AG20443 (cell line): ENCODE data around the gene PLPP2.
"Not testable (repeated sequence)": the region's sequence is repeated elsewhere in the genome, so short reads cannot be mapped to it uniquely, and the experiment has no call there.

Experiments
- DNase-seq: peaks from one replicate; pipeline ENCODE4 v3.0.0; 2012; ENCODE audit warnings: low spot score, mixed read lengths

The PLPP2 gene

DNA sequence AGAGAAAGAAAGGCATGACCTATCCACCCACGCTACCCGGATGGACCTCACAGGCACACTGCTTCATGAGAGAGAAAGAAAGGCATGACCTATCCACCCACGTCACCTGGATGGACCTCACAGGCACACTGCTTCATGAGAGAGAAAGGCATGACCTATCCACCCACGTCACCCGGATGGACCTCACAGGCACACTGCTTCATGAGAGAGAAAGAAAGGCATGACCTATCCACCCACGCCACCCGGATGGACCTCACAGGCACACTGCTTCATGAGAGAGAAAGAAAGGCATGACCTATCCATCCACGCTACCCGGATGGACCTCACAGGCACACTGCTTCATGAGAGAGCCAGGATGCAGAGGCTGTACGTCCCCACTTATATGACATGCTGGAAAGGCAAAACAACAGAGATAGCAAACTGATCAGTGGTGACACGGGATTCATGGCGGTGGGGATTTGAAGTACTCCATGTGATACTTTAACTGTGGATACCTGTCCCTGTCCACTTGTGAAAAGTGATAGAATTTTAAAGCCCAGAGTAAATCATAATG, 20.4 kb downstream of the PLPP2 start:
- not testable (repeated sequence) for DNase-seq

DNA sequence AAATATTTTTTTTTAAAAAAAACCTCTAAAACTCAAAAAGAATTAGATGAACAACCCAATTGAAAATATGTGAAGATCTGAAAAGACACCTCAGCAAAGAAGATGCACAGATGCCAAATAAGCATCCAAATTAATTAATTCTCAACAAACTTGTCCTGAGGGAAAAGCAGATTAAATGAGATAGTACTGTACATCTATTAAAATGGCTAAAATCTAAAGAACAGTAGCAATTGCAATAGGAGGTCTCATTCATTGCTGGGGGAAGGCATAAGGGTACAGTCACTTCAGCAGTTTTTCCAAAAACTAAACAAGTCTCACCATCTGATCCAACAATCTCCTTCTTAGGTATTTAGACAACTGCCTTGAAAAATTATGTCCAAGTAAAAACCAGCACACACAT, 22.0 kb downstream of the PLPP2 start:
- DNase-seq: no peak

DNA sequence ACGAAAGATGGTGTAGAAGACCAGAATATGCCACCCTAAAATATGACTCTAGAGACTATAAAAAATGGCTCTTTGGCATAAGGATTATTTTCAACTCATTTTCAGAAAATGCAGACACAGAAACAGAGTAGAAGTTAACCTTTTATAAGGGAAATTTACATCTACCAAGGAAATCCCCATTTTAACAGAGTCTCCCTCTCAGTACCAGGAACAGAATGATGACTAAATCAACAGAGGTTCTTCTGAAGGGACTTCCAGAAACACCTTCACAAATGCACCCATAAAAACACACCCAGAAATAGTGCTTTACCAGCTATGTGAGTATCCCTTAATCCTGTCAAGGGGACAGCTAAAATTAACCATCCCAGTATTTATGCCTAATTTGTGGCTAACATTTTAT, 29.1 kb downstream of the PLPP2 start:
- DNase-seq: no peak

DNA sequence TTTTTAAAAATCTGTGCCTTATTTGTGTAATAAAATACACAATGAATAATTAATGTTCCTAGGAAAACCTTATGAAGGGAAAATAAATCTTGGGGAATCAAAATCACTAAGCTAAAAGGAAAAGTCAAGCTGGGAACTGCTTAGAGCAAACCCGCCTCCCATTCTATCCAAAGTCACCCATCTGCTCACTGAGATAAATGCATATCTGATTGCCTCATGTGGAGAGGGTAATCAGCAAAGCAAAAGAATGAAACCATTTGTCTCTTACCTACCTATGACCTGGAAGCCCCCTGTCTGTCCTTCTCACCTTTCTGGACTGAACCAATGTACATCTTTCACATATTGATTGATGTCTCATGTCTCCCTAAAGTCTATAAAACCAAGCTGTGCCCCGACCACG, 34.4 kb downstream of the PLPP2 start:
- not testable (repeated sequence) for DNase-seq

DNA sequence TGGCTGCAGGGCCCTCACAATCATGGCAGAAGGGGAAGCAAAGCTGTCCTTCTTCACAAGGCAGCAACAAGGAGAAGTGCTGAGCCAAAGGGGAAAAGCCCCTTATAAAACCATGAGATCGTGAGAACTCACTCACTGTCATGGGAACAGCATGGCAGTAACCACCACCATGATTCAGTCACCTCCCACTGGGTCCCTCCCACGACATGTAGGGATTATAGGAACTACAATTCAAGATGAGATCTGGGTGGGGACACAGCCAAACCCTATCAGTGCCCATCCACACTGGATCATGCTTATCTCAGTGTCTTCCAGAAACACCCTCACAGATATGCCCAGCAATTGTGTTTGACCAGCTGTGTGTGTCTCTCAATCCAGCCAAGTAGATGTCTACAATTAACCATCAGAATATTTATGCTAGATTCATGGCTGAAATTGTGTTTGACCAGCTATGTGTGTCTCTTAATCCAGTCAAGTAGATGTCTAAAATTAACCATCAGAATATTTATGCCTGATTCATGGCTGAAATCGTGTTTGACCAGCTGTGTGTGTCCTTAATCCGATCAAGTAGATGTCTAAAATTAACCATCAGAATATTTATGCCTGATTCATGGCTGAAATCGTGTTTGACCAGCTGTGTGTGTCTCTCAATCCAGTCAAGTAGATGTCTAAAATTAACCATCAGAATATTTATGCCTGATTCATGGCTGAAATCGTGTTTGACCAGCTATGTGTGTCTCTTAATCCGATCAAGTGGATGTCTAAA, 38.6 kb downstream of the PLPP2 start:
- not testable (repeated sequence) for DNase-seq

DNA sequence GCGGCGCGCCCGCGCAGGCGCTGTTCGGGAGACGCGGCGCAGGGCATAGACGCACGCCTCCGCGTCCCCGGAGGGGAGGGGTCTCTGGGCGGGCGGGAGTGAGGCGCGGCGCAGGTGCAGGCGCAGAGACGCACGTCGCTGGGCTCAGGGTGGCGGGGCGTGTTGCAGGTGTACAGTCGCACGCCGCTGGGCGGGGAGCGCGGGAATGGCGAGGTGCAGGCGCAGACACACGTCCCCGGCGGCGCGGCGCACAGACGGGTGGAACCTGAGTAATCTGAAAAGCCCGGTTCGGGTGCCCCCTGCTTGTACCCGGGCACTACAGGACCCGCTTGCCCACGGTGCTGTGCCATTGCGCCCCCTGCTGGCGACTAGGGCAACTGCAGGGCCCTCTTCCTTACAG, 44.7 kb downstream of the PLPP2 start:
- no peak for DNase-seq

DNA sequence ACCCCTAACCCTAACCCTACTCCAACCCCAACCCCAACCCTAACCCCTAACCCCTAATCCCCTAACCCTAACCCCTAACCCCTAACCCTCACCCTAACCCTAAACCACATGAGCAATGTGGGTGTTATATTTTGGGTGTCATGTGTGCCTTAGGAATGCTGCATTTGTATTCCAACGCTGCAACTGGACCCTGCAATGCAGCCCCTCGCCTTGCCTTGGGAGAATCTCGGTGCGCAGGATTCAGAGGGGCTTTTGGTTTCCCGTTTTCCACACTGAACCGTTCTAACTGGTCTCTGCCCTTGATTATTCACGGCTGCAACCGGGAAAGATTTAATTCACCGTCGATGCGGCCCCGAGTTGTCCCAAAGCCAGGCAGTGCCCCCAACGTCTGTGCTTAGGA, 45.3 kb downstream of the PLPP2 start:
- not testable (repeated sequence) for DNase-seq

DNA sequence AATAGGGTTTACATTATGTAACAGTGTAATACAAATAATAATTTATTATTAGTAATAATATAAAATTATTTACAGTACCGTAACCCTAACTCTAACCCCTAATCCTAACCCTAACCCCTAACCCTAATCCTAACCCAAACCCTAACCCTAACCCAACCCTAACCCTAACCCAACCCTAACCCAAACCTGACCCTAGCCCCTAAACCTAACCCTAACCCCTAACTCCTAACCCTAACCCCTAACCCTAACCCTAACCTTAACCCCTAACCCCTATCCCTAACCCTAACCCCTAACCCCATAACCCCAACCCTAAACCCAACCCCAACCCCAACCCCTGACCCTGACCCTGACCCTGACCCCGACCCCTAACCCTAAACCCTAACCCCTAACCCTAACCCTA, 45.7 kb downstream of the PLPP2 start:
- DNase-seq: no peak
